ENCODE measurements around the gene ARHGAP6.

Gene ARHGAP6

GRCh38 chrX:11429538-11430085 lies 236.1 kb downstream of the ARHGAP6 start:
- TF ChIP-seq CTCF (conservative IDR thresholded peaks at IDR 0.05; ENCODE audit: low read depth, low read length), result no peak
- no peak for DNase-seq (ENCODE audit: low read depth)
- no peak overlapping the region for H3K4me3 ChIP-seq (ENCODE audit: low read length)

- H3K4me3 ChIP-seq (ENCODE audit: low read length), result peak overlapping the region; percentile 57
- TF ChIP-seq CTCF (conservative IDR thresholded peaks at IDR 0.05; ENCODE audit: low read depth, low read length), result peak; percentile 57
- DNase-seq (ENCODE audit: low read depth), result no peak
Measured at GRCh38 chrX:11427453-11428071, 238.2 kb downstream of the ARHGAP6 start.

- no peak for TF ChIP-seq CTCF (conservative IDR thresholded peaks at IDR 0.05; ENCODE audit: low read depth, low read length)
- peak overlapping the region; percentile 57 for H3K4me3 ChIP-seq (ENCODE audit: low read length)
- no peak for DNase-seq (ENCODE audit: low read depth)
Measured at GRCh38 chrX:11426712-11427452, 238.8 kb downstream of the ARHGAP6 start.

GRCh38 chrX:11424903-11425674 lies 240.6 kb downstream of the ARHGAP6 start:
- no peak for TF ChIP-seq CTCF (conservative IDR thresholded peaks at IDR 0.05; ENCODE audit: low read depth, low read length)

GRCh38 chrX:11423949-11424348 lies 241.8 kb downstream of the ARHGAP6 start:
- H3K4me3 ChIP-seq (ENCODE audit: low read length), result no peak overlapping the region
- DNase-seq (ENCODE audit: low read depth), result no peak
- TF ChIP-seq CTCF (conservative IDR thresholded peaks at IDR 0.05; ENCODE audit: low read depth, low read length), result no peak

More at GRCh38 chrX:11424903-11425674, 240.6 kb downstream of the ARHGAP6 start:
- DNase-seq (ENCODE audit: low read depth), result no peak
- no peak overlapping the region for H3K4me3 ChIP-seq (ENCODE audit: low read length)

GRCh38 chrX:11423362-11423818 lies 242.3 kb downstream of the ARHGAP6 start:
- no peak overlapping the region for H3K4me3 ChIP-seq (ENCODE audit: low read length)
- DNase-seq (ENCODE audit: low read depth), result no peak
- TF ChIP-seq CTCF (conservative IDR thresholded peaks at IDR 0.05; ENCODE audit: low read depth, low read length), result no peak
